GM19468 (cell line): ENCODE results near the gene WDPCP.
"Not testable (repeated sequence)": the region's sequence is repeated elsewhere in the genome, so short reads cannot be mapped to it uniquely, and the experiment has no call there.

Experiments
- ATAC-seq: cut with Tn5 transposase; IDR thresholded peaks from one replicate; pipeline ENCODE4 v1.9.1; 2021; ENCODE audit warnings: mild to moderate bottlenecking, moderate library complexity, moderate number of reproducible peaks; ENCODE audit not compliant: unreplicated experiment; ENCODE audit errors: extremely low read depth

WDPCP gene

GRCh38 chr2:63594660-63595059, 6.4 kb upstream of the WDPCP start:
- ATAC-seq = no peak

- no peak for ATAC-seq
These were observed 3.4 kb upstream of the WDPCP start for GRCh38 chr2:63591566-63592175.

GRCh38 chr2:63590626-63591408, 2.5 kb upstream of the WDPCP start:
- ATAC-seq = no peak

- no peak for ATAC-seq
These were observed 1.1 kb upstream of the WDPCP start for GRCh38 chr2:63589148-63589958.

GRCh38 chr2:63587814-63588384, 378 bp downstream of the WDPCP start:
- ATAC-seq = no peak

GRCh38 chr2:63582873-63583272, 5.4 kb downstream of the WDPCP start:
- no peak for ATAC-seq

GRCh38 chr2:63581298-63581961, 6.8 kb downstream of the WDPCP start:
- ATAC-seq = no peak

- no peak for ATAC-seq
These were observed 7.5 kb downstream of the WDPCP start for GRCh38 chr2:63580651-63581297.

- ATAC-seq = no peak
These were observed 9.5 kb downstream of the WDPCP start for GRCh38 chr2:63578767-63579166.

- no peak for ATAC-seq
These were observed 11.7 kb downstream of the WDPCP start for GRCh38 chr2:63576546-63576945.

GRCh38 chr2:63573726-63574345, 14.4 kb downstream of the WDPCP start:
- ATAC-seq = not testable (repeated sequence)

- ATAC-seq = not testable (repeated sequence)
These were observed 15.3 kb downstream of the WDPCP start for GRCh38 chr2:63573026-63573425.

- no peak for ATAC-seq
These were observed 16.3 kb downstream of the WDPCP start for GRCh38 chr2:63572001-63572400.

GRCh38 chr2:63571291-63571690, 17.0 kb downstream of the WDPCP start:
- no peak for ATAC-seq

- ATAC-seq = peak; percentile 39
These were observed 18.5 kb downstream of the WDPCP start for GRCh38 chr2:63569740-63570139.

GRCh38 chr2:63562751-63563150, 25.5 kb downstream of the WDPCP start:
- no peak for ATAC-seq

- ATAC-seq = not testable (repeated sequence)
These were observed 29.4 kb downstream of the WDPCP start for GRCh38 chr2:63558922-63559321.

GRCh38 chr2:63557819-63558218, 30.5 kb downstream of the WDPCP start:
- ATAC-seq = not testable (repeated sequence)

- ATAC-seq = no peak
These were observed 32.3 kb downstream of the WDPCP start for GRCh38 chr2:63555931-63556330.
